ENCODE results near the gene SEC23A.

- no peak for TF ChIP-seq CTCF (IDR thresholded peaks at IDR 0.05)
- TF ChIP-seq POLR2AphosphoS5 (IDR thresholded peaks at IDR 0.05) = no peak
- no peak for TF ChIP-seq POLR2A (IDR thresholded peaks at IDR 0.05)
Measured at GRCh38 chr14:38987781-38988180, 115.3 kb downstream of the SEC23A start.

Measured in breast epithelium (tissue), 3 donors.